ENCODE results near the gene ATIC.

Gene ATIC

GRCh38 chr2:215376103-215376780 lies 64.4 kb downstream of the ATIC start:
- no peak for DNase-seq (ENCODE audit: low spot score)

- DNase-seq (ENCODE audit: low spot score), result no peak
These were observed 65.4 kb downstream of the ATIC start for GRCh38 chr2:215377283-215377682.

GRCh38 chr2:215378045-215378444 lies 66.2 kb downstream of the ATIC start:
- no peak for DNase-seq (ENCODE audit: low spot score)

DNA sequence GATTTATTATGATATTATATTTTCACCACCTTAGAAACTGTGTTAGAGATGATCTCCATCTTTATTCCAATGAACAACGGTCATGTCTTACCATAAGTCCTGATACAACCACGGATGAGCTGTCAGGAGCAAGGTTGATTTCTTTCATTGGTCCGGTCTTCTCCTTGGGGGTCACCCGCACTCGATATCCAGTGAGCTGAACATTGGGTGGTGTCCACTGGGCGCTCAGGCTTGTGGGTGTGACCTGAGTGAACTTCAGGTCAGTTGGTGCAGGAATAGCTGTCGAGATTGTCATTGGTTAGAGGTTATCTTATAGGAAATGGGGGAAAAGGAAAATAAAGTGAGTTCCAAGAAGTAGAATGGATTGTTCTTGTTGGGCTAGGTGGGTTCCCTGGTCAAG lies 67.2 kb downstream of the ATIC start:
- no peak for DNase-seq (ENCODE audit: low spot score)

DNA sequence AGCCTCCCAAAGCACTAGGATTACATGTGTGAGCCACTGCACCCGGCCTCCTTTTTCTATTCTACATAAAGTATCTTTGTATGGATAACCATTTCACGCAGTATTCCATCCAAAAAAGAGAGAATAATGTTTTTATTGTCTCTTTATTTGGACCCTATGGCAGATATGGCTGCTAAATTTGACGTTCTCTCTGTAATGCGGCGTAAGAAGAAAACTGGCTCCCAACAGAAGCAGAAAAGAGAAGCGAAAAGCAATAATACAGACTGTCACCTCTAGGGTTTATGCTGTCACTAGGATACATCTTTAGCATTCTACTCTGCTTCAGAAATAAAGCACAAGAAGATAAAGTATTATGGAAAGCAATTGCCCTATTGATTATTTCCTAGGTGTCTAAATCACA lies 68.1 kb downstream of the ATIC start:
- no peak for DNase-seq (ENCODE audit: low spot score)

DNA sequence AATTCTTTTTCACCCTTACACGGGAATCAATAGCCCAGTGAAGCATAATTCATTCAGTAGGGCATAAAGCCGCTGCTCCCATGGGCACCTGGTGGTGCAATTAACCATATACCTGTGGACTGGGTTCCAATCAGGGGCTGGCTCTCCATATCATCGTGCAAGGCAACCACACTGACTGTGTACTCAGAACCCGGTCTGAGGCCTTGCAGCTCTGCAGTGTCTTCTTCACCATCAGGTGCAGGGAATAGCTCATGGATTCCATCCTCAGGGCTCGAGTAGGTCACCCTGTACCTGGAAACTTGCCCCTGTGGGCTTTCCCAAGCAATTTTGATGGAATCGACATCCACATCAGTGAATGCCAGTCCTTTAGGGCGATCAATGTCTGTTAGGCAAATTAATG lies 68.8 kb downstream of the ATIC start:
- DNase-seq (ENCODE audit: low spot score), result no peak

GRCh38 chr2:215382011-215382410 lies 70.2 kb downstream of the ATIC start:
- no peak for DNase-seq (ENCODE audit: low spot score)

- DNase-seq (ENCODE audit: low spot score), result no peak
These were observed 70.6 kb downstream of the ATIC start for GRCh38 chr2:215382480-215382879.

- DNase-seq (ENCODE audit: low spot score), result no peak
These were observed 71.9 kb downstream of the ATIC start for GRCh38 chr2:215383652-215384279.

DNA sequence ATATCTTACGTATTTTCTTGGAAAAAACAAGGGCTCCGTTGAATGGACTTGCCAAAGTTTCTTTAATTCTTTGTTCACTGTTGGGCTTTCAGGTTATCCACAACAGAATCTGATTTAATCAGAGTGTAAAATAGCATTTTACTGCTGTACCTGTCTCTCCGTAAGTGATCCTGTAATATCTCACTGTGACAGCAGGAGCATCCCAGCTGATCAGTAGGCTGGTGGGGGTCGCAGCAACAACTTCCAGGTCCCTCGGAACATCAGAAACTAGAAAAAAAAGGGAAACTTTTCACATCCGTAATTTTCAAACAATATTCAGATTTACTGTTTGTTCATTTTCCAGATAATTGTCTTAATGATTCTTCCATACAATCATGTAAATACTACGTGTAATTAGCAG lies 72.9 kb downstream of the ATIC start:
- no peak for DNase-seq (ENCODE audit: low spot score)

DNA sequence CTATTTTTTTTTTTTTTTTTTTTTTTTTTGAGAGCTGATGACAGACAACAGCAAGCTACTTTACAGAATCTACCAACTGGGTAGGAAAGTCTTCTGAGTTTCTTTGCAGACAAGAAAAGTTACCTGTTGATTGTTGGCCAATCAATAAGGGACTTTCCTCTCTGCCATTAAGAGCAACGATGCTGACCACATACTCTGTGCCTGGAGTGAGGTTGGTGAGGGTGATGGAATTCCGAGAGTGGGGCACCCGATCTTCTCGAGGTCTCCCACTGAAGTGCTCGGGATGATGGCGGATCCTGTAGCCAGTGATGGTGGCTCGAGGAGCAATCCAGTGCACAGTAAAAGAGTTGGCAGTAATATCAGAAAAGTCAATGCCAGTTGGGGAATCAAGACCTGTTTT lies 74.7 kb downstream of the ATIC start:
- DNase-seq (ENCODE audit: low spot score), result no peak

DNA sequence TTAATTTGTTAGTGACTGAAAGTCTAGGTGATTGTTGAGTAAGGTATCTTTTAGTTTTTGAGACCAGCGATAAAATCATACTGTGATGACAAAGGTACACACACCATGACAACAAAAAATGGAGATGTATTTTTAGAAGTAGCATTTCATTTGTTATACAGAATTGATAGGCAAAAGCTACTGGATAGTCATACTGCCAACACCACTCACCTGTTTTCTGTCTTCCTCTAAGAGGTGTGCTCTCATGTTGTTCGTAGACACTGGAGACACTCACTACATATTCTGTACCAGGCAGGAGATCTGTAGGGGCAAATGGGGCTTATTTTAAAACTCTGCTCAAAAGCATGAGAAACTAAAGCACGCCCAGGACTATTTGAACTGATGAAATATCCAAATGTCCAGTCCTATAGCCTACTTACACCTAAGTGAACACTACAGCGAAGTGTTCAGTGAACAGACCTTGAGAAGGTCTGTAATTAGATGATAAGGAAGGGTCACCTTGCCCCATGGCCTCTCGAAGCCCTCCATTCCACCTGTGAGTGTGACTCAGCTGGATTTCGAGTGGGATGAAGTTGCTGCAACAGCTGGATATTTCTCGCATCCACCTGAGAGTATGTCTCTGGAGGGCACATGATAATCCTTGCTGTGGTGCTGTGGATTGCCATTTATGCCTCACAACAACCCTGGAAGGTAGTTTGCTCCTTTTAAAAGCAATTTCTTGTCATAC lies 76.3 kb downstream of the ATIC start:
- DNase-seq (ENCODE audit: low spot score), result no peak

GRCh38 chr2:215390550-215390913 lies 78.7 kb downstream of the ATIC start:
- no peak for DNase-seq (ENCODE audit: low spot score)

DNA sequence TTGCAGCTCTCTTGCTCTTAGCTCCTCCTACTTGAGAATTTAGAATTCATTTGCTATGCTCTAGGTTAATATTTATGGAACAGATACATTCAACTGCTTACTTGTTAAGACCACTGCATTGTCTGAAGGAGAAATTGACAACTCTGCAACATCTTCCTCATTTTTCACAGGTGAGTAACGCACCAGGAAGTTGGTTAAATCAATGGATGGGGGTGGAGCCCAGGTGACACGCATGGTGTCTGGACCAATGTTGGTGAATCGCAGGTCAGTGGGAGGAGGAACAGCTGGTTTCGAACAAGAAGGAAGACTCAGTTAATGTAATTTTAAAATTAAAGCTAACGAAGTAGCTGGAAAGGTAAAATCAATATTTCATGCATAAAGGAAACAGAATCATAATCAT lies 79.7 kb downstream of the ATIC start:
- DNase-seq (ENCODE audit: low spot score), result no peak

- DNase-seq (ENCODE audit: low spot score), result no peak
These were observed 80.3 kb downstream of the ATIC start for GRCh38 chr2:215392164-215392563.

GRCh38 chr2:215392687-215393270 lies 80.9 kb downstream of the ATIC start:
- DNase-seq (ENCODE audit: low spot score), result no peak

DNA sequence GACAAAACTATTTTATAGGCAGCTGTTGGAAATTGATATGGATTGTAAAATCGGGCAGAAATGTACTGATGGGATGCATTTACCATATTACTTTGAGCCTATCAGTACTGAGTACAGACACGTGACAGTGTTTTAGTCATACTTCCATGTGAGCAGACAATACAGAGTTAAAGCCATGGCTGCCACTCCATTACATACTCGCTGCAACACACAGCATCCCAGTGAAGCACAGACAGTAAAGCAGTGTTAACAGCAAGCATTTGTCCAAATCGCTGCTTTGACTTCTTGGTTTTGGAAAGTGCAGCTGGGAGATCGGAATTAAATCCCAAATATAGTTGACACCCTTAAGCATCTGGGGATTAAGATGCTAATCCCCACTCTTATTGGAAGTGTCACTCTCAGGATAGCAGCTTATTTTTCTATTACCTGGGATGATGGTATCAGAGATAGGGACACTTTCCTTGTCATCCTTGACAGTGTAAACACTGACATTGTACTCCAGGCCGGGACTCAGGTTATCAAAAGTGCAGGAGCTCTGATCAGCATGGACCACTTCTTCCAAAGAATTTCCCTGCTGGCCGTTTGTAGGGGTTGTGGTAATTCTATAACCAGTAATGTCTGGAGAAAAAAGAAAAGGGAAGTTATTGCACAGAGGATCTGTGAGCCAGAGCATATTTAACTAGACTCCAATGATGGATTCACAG lies 82.4 kb downstream of the ATIC start:
- DNase-seq (ENCODE audit: low spot score), result no peak

DNA sequence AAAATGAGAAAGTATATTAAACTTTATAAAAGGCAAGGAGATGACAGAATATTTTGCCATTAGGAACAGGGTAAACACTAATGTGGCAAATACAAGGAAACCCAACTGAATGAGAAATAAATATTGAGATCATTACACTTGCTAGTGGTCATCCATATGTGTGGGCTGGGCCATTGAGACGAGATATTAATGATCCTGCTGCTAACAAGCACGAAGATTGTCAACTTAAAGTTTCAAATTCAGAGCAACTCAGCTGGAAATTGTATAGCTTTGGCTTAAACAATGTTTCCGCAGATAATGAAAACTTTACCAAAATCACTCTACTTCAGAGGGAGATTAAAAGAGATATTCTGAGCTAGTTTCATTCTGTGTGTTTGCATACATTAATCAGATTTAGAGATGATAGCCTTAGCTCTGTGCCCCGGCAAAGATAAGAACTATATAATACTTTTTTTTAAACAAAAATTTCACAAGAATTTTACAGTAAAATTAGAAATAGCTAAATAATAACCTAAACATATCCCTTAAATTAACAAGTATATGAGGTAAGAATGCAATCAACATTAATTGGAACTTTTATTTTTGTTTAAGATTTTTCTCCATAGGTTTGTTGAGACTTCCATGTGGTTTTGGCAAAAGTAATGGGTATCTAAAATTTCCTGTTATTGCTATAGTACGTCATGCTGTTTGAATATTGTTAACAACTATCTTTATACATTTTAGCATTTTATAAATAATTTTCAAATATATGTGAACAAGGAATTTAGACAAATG lies 84.0 kb downstream of the ATIC start:
- DNase-seq (ENCODE audit: low spot score), result no peak

DNA sequence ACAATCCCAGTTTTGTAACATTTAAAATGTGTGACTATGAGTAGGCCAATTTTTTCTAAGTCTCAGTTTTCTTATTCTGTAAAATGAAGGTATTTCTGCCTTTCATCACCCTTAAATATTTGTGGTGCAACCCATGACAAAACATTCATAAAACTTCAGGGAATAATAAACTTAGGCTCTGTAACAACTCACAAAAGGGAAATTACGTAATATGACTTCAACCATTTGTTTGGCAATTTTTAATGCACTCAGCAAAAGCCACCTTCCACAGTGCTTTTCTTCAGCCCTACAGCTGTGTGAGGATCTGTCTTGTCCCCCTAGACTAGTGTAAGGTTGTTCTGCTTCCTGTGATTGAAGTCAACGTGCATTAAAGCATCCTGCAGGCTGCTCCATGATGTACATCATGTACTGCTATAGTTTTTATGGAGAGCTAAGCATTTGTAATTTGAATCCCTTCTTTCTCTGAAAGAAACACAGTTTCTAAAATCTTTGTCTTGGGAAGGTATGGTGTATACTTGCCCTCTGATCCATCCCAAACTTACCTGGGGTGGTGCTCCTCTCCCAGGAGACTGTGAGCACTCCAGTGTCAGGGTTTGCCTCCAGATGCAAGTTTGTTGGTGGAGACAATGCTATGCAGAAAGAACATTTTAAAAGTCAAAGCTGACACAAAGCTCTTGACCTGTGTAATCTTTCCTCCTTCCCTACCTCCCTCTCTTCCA lies 84.9 kb downstream of the ATIC start:
- DNase-seq (ENCODE audit: low spot score), result no peak

- no peak for DNase-seq (ENCODE audit: low spot score)
These were observed 85.9 kb downstream of the ATIC start for GRCh38 chr2:215397632-215398341.
